ENCODE measurements around the gene BTLA.

The BTLA gene

GRCh38 chr3:112504123-112504522 lies 4.9 kb upstream of the BTLA start:
- H2AFZ ChIP-seq (ENCODE audit: low read depth, low read length) = no peak overlapping the region
- no peaks in the 10 kb centered on the region for H3K79me2 ChIP-seq (ENCODE audit: low read length)
- TF ChIP-seq EZH2phosphoT487 (IDR thresholded peaks at IDR 0.05; ENCODE audit: low read depth) = no peak
- no peak for TF ChIP-seq CTCF (IDR thresholded peaks at IDR 0.05; ENCODE audit: low read depth, low read length)
- no peak overlapping the region for H3K27ac ChIP-seq (ENCODE audit: low read length)
- no peaks in the 10 kb centered on the region for H3K27me3 ChIP-seq (ENCODE audit: low read depth, low read length)
- H3K4me3 ChIP-seq (ENCODE audit: low read length) = no peak overlapping the region
- H3K4me1 ChIP-seq (ENCODE audit: low read length) = peaks cover 41% of the 10 kb centered on the region
- H3K36me3 ChIP-seq (replicated peaks; ENCODE audit: low read depth, low read length) = no peaks in the 10 kb centered on the region
- H3K4me2 ChIP-seq (ENCODE audit: low read length) = no peak overlapping the region
- no peak overlapping the region for H3K9ac ChIP-seq (ENCODE audit: low read length)
- no peaks in the 10 kb centered on the region for H3K9me3 ChIP-seq (ENCODE audit: insufficient read depth, low read length)
- no peaks in the 10 kb centered on the region for H4K20me1 ChIP-seq (ENCODE audit: insufficient read depth, low read length)

DNA sequence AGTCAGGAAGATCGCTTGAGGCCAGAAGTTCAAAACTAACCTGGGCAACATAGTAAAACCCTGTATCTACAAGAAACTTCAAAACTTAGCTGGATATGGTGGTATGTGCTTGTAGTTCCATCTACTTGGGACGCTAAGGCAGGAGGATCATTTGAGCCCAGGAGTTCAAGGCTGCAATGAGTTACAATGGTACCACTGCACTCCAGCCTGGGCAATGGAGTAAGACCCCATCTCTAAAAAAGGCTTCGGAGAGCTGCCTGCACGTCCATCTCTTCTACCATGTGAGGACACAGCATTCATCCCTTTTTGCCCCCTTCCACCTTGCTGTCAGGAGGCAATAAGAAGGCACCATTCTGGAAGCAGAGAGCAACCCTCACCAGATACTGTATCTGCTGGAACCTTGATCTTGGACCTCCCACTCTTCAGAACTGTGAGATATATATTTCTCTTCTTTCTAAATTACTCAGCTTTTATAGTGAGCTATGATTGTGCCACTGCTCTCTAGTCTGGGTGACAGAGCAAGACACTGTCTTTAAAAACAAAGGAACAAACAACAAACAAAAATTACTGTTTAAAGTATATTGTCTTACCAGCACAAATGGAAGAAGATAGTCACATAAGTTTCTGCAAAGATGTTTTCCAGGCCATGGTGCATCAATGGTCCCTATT lies 4.2 kb upstream of the BTLA start:
- no peaks in the 10 kb centered on the region for H3K9me3 ChIP-seq (ENCODE audit: insufficient read depth, low read length)
- H3K27me3 ChIP-seq (ENCODE audit: low read depth, low read length) = no peaks in the 10 kb centered on the region
- H3K9ac ChIP-seq (ENCODE audit: low read length) = no peak overlapping the region
- H3K4me1 ChIP-seq (ENCODE audit: low read length) = peaks cover 46% of the 10 kb centered on the region
- H3K4me3 ChIP-seq (ENCODE audit: low read length) = no peak overlapping the region
- H2AFZ ChIP-seq (ENCODE audit: low read depth, low read length) = no peak overlapping the region
- H3K36me3 ChIP-seq (replicated peaks; ENCODE audit: low read depth, low read length) = no peaks in the 10 kb centered on the region
- no peak overlapping the region for H3K4me2 ChIP-seq (ENCODE audit: low read length)
- TF ChIP-seq CTCF (IDR thresholded peaks at IDR 0.05; ENCODE audit: low read depth, low read length) = no peak
- no peak for TF ChIP-seq EZH2phosphoT487 (IDR thresholded peaks at IDR 0.05; ENCODE audit: low read depth)
- no peaks in the 10 kb centered on the region for H3K79me2 ChIP-seq (ENCODE audit: low read length)
- H4K20me1 ChIP-seq (ENCODE audit: insufficient read depth, low read length) = no peaks in the 10 kb centered on the region
- no peak overlapping the region for H3K27ac ChIP-seq (ENCODE audit: low read length)

DNA sequence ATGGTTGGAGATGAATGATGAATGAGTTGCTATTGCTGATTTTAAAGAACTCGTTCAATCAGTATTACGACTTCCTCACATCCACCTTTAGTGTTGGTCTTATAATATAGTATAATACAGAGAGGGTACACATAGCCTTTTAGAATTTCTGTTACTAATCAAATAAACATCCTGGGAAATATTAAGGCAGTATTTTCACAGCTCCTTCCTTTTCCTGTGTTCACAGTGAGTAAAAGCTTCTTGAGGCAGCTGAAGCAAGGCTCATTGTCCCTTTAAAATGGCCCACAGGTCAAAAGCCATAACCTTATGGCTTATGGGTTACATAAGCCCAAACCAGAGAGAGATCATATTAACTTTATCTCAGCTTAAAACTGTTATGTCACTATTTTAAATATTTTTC lies 1.3 kb upstream of the BTLA start:
- no peaks in the 10 kb centered on the region for H3K9me3 ChIP-seq (ENCODE audit: insufficient read depth, low read length)
- no peak overlapping the region for H3K27ac ChIP-seq (ENCODE audit: low read length)
- H2AFZ ChIP-seq (ENCODE audit: low read depth, low read length) = no peak overlapping the region
- no peaks in the 10 kb centered on the region for H3K79me2 ChIP-seq (ENCODE audit: low read length)
- H3K36me3 ChIP-seq (replicated peaks; ENCODE audit: low read depth, low read length) = no peaks in the 10 kb centered on the region
- H3K9ac ChIP-seq (ENCODE audit: low read length) = no peak overlapping the region
- TF ChIP-seq CTCF (IDR thresholded peaks at IDR 0.05; ENCODE audit: low read depth, low read length) (no peak), EZH2phosphoT487 (IDR thresholded peaks at IDR 0.05; ENCODE audit: low read depth) (no peak)
- peaks cover 54% of the 10 kb centered on the region for H3K4me1 ChIP-seq (ENCODE audit: low read length)
- no peak overlapping the region for H3K4me2 ChIP-seq (ENCODE audit: low read length)
- H4K20me1 ChIP-seq (ENCODE audit: insufficient read depth, low read length) = no peaks in the 10 kb centered on the region
- H3K4me3 ChIP-seq (ENCODE audit: low read length) = no peak overlapping the region
- H3K27me3 ChIP-seq (ENCODE audit: low read depth, low read length) = no peaks in the 10 kb centered on the region

- peak overlapping the region; percentile 86; the same call in 1 of the 2 replicates for H3K27ac ChIP-seq (ENCODE audit: low read length)
- H3K4me3 ChIP-seq (ENCODE audit: low read length) = peak overlapping the region; percentile 77
- H3K4me1 ChIP-seq (ENCODE audit: low read length) = peaks cover 40% of the 10 kb centered on the region
- H3K9ac ChIP-seq (ENCODE audit: low read length) = peak overlapping the region; percentile 57
- peak overlapping the region; percentile 93 for H3K4me2 ChIP-seq (ENCODE audit: low read length)
- no peaks in the 10 kb centered on the region for H3K36me3 ChIP-seq (replicated peaks; ENCODE audit: low read depth, low read length)
- H3K27me3 ChIP-seq (ENCODE audit: low read depth, low read length) = no peaks in the 10 kb centered on the region
- no peaks in the 10 kb centered on the region for H3K9me3 ChIP-seq (ENCODE audit: insufficient read depth, low read length)
- H3K79me2 ChIP-seq (ENCODE audit: low read length) = no peaks in the 10 kb centered on the region
- H2AFZ ChIP-seq (ENCODE audit: low read depth, low read length) = no peak overlapping the region
- no peaks in the 10 kb centered on the region for H4K20me1 ChIP-seq (ENCODE audit: insufficient read depth, low read length)
- no peak for TF ChIP-seq EZH2phosphoT487 (IDR thresholded peaks at IDR 0.05; ENCODE audit: low read depth)
- no peak for TF ChIP-seq CTCF (IDR thresholded peaks at IDR 0.05; ENCODE audit: low read depth, low read length)
Observed at GRCh38 chr3:112497897-112498548, 1.2 kb downstream of the BTLA start.
